Breast epithelium (tissue), 3 donors: Measurements from ENCODE around the gene THRA.

Experiments
- POLR2A ChIP-seq: fragments of 450-650 bp; IDR thresholded peaks from one replicate; pipeline ENCODE4 v1.6.1; 2016; ENCODE audit warnings: antibody characterized with exemption, mild to moderate bottlenecking, moderate library complexity
- POLR2AphosphoS5 ChIP-seq, 3 donors: sonication (generic); formaldehyde crosslinking; IDR thresholded peaks; one replicate each; pipeline ENCODE4 v1.6.1; 2017; ENCODE audit warnings: antibody characterized with exemption in 3 of 3
- TF ChIP-seq, protein P1 (sequence below), 3 donors: fragments of 450-650 bp; IDR thresholded peaks; one replicate each; pipeline ENCODE4 v1.5.1; 2016 to 2017; ENCODE audit warnings: antibody characterized with exemption in 3 of 3, mild to moderate bottlenecking in 3 of 3, moderate library complexity in 3 of 3

- TF ChIP-seq, protein P1, sequence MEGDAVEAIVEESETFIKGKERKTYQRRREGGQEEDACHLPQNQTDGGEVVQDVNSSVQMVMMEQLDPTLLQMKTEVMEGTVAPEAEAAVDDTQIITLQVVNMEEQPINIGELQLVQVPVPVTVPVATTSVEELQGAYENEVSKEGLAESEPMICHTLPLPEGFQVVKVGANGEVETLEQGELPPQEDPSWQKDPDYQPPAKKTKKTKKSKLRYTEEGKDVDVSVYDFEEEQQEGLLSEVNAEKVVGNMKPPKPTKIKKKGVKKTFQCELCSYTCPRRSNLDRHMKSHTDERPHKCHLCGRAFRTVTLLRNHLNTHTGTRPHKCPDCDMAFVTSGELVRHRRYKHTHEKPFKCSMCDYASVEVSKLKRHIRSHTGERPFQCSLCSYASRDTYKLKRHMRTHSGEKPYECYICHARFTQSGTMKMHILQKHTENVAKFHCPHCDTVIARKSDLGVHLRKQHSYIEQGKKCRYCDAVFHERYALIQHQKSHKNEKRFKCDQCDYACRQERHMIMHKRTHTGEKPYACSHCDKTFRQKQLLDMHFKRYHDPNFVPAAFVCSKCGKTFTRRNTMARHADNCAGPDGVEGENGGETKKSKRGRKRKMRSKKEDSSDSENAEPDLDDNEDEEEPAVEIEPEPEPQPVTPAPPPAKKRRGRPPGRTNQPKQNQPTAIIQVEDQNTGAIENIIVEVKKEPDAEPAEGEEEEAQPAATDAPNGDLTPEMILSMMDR (IDR thresholded peaks at IDR 0.05): peak in 1 of 3 donors; percentile 11
- TF ChIP-seq POLR2AphosphoS5 (IDR thresholded peaks at IDR 0.05): peak; percentile 6 to 76 (median 33)
- no peak for TF ChIP-seq POLR2A
These were observed 35.4 kb downstream of the THRA start for GRCh38 chr17:40097931-40098845.
